ENCODE data around the gene TLCD3A.

Gene TLCD3A

GRCh38 chr17:704111-704864, 28.1 kb upstream of the TLCD3A start:
- Histone ChIP-seq H3K9me3 (ENCODE audit: insufficient read depth, low read length, severe bottlenecking) (no peaks in the 10 kb centered on the region), H4K20me1 (ENCODE audit: insufficient read depth, low read length) (peaks cover 8% of the 10 kb centered on the region; the same call in 1 of the 2 replicates), H3K4me3 (ENCODE audit: low read depth in 1 of 2, low read length in 2 of 2) (no peak overlapping the region), H3K9ac (ENCODE audit: low read depth, low read length) (no peak overlapping the region), H3K4me2 (ENCODE audit: insufficient read depth, low read length) (no peak overlapping the region), H3K27ac (ENCODE audit: low read length) (no peak overlapping the region), H3K79me2 (ENCODE audit: insufficient read depth, low read length) (peaks cover 38% of the 10 kb centered on the region), H3K36me3 (ENCODE audit: insufficient read depth, low read length) (peaks cover 38% of the 10 kb centered on the region), H2AFZ (ENCODE audit: low read depth, low read length) (no peak overlapping the region), H3K27me3 (ENCODE audit: insufficient read depth, low read length, poor library complexity) (no peaks in the 10 kb centered on the region), H3K4me1 (ENCODE audit: insufficient read depth, low read length) (no peaks in the 10 kb centered on the region)
- DNase-seq (no peak), ATAC-seq (ENCODE audit: insufficient read depth, low read depth) (no peak)
- TF ChIP-seq EZH2 (IDR thresholded peaks at IDR 0.05; ENCODE audit: borderline replicate concordance, low read depth, low read length, severe bottlenecking), result no peak
- no peak for TF ChIP-seq CTCF (IDR thresholded peaks at IDR 0.05; ENCODE audit: borderline replicate concordance, extremely low read depth, low read length, poor library complexity, severe bottlenecking)

GRCh38 chr17:705011-705410, 27.4 kb upstream of the TLCD3A start:
- no peak overlapping the region for H3K4me2 ChIP-seq (ENCODE audit: insufficient read depth, low read length)
- no peak overlapping the region for H2AFZ ChIP-seq (ENCODE audit: low read depth, low read length)
- ATAC-seq (ENCODE audit: insufficient read depth, low read depth), result no peak
- H3K36me3 ChIP-seq (ENCODE audit: insufficient read depth, low read length), result peaks cover 41% of the 10 kb centered on the region
- no peak for DNase-seq
- no peak overlapping the region for H3K27ac ChIP-seq (ENCODE audit: low read length)
- no peaks in the 10 kb centered on the region for H3K9me3 ChIP-seq (ENCODE audit: insufficient read depth, low read length, severe bottlenecking)
- H3K9ac ChIP-seq (ENCODE audit: low read depth, low read length), result no peak overlapping the region
- no peak overlapping the region for H3K4me3 ChIP-seq (ENCODE audit: low read depth in 1 of 2, low read length in 2 of 2)
- H3K4me1 ChIP-seq (ENCODE audit: insufficient read depth, low read length), result no peaks in the 10 kb centered on the region
- H3K27me3 ChIP-seq (ENCODE audit: insufficient read depth, low read length, poor library complexity), result no peaks in the 10 kb centered on the region
- peaks cover 8% of the 10 kb centered on the region; the same call in 1 of the 2 replicates for H4K20me1 ChIP-seq (ENCODE audit: insufficient read depth, low read length)
- TF ChIP-seq EZH2 (IDR thresholded peaks at IDR 0.05; ENCODE audit: borderline replicate concordance, low read depth, low read length, severe bottlenecking), result no peak
- TF ChIP-seq CTCF (IDR thresholded peaks at IDR 0.05; ENCODE audit: borderline replicate concordance, extremely low read depth, low read length, poor library complexity, severe bottlenecking), result no peak
- H3K79me2 ChIP-seq (ENCODE audit: insufficient read depth, low read length), result peaks cover 38% of the 10 kb centered on the region

GRCh38 chr17:705863-706262, 26.5 kb upstream of the TLCD3A start:
- Histone ChIP-seq H3K9me3 (ENCODE audit: insufficient read depth, low read length, severe bottlenecking) (no peaks in the 10 kb centered on the region), H4K20me1 (ENCODE audit: insufficient read depth, low read length) (peaks cover 9% of the 10 kb centered on the region; the same call in 1 of the 2 replicates), H3K79me2 (ENCODE audit: insufficient read depth, low read length) (peaks cover 42% of the 10 kb centered on the region), H3K4me1 (ENCODE audit: insufficient read depth, low read length) (no peaks in the 10 kb centered on the region), H3K27ac (ENCODE audit: low read length) (no peak overlapping the region), H3K9ac (ENCODE audit: low read depth, low read length) (no peak overlapping the region), H3K4me3 (ENCODE audit: low read depth in 1 of 2, low read length in 2 of 2) (no peak overlapping the region), H3K36me3 (ENCODE audit: insufficient read depth, low read length) (peaks cover 43% of the 10 kb centered on the region), H3K27me3 (ENCODE audit: insufficient read depth, low read length, poor library complexity) (no peaks in the 10 kb centered on the region), H3K4me2 (ENCODE audit: insufficient read depth, low read length) (no peak overlapping the region), H2AFZ (ENCODE audit: low read depth, low read length) (no peak overlapping the region)
- ATAC-seq (ENCODE audit: insufficient read depth, low read depth), result no peak
- DNase-seq, result no peak
- TF ChIP-seq EZH2 (IDR thresholded peaks at IDR 0.05; ENCODE audit: borderline replicate concordance, low read depth, low read length, severe bottlenecking) (no peak), CTCF (IDR thresholded peaks at IDR 0.05; ENCODE audit: borderline replicate concordance, extremely low read depth, low read length, poor library complexity, severe bottlenecking) (no peak)

All from DND-41 (cell line).